ENCODE measurements around the gene SCARB1.
"Not testable (repeated sequence)": the region's sequence is repeated elsewhere in the genome, so short reads cannot be mapped to it uniquely, and the experiment has no call there.

SCARB1 gene

DNA sequence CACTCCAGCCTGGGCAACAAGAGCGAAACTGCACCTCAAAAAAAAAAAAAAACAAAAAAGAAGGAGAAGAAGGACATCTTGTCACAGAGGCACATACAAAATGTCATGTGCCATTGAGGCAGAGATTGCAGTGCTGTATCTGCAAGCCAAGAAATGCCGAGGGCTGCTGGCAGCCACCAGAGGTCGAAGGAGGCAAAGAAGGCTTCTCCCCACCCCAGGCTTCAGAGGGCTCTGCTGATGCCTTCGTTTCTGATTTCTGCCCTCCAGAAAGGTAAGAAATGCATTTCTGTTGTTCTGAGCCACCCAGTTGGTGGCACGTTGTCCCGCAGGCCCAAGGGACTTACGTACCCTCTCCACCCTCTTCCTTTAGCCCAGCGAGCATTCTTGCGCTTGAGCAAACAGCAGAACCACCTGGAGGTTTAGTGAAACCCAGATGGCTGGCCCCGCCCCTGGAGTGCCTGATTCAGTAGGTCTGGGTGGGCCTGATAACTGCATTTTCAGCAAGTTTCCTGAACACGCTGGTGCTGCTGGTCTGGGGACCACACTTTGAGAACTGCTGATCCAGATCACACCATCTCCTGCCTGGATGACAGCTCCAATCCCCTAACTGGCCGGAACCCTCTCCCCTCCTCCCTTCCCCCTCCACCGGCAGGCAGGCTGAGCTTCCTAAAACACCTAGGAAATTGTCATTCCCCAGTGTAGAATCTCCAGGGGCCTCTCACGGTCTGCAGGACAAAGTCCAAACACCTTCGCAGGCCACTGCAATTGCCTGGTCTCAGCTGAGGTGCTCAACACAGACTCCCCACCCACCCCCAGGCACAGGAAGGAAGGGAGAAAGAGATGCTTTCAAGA lies 21.1 kb upstream of the SCARB1 start:
- no peak for DNase-seq (ENCODE audit: low read depth, low spot score)

DNA sequence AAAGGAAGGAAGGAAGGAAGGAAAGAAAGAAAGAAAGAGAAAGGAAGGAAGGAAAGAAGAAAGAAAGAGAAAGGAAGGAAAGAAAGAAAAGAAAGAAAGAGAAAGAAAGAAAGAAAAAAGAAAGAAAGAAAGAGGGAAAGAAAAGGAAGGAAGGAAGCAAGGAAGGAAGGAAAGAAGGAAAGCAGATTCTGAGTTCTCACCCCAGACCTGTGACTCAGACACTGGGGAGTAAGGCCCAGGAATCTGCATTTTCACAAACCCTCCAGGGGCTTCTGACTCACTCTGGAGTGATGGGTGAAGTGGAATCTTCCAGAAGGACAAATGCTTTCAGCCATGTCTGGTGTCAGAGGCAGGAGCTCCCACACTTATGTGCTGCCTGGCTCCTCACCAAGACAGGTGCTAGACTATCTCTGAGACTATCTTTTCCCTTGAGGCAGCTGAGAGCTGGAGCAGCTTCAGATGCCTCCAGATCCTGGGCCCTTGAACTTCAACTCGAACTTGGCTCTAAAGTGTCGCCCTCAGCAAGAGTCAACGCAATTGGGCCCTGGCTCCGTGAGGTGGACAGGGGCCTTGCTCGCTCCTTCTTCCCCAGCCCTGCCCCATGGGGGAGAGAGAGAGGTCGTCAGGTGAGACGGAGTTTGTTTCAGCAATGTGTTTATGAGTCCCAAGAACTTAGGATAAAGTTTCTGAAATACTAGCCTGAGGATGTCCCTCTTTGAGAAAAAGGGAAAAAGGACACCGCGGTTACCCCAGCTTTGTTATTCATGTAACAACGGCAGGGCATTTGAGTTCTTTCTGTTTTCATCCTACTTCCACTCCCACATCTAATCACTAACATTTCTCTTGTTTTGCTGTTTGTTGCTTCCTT lies 19.8 kb upstream of the SCARB1 start:
- DNase-seq (ENCODE audit: low read depth, low spot score), result no peak

DNA sequence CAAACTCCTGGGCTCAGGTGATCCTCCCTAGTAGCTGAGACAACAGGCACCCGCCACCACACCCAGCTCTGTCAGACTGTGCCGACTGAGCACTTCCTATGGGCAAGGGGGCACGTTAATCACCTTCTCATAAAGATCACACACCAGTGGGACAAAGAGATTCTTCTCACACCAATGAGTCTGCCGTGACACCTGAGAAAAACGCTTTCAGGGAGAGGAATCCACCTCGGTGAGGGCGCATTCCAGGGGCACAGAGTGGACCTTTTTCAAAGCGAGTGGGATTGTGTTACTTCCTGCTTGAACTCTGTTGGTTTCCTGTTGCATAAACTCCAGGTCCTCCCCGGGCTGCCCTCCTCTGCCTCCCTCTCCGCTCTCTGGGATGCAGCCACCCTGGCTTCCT lies 17.5 kb upstream of the SCARB1 start:
- no peak for DNase-seq (ENCODE audit: low read depth, low spot score)

DNA sequence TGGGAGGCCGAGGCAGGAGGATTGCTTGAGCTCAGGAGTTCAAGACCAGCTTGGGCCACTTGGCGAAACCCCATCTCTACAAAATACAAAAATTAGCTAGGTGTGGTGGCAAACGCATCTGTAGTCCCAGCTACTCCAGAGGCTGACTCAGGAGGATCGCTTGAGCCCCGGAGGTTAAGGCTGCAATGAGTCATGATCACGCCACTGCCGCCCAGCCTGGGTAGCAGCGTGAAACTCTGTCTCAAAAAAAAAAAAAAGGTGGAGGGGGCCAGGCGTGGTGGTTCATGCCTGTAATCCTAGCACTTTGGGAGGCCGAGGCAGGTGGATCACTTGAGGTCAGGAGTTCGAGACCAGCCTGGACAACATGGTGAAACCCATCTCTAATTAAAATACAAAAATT lies 16.7 kb upstream of the SCARB1 start:
- DNase-seq (ENCODE audit: low read depth, low spot score), result not testable (repeated sequence)

DNA sequence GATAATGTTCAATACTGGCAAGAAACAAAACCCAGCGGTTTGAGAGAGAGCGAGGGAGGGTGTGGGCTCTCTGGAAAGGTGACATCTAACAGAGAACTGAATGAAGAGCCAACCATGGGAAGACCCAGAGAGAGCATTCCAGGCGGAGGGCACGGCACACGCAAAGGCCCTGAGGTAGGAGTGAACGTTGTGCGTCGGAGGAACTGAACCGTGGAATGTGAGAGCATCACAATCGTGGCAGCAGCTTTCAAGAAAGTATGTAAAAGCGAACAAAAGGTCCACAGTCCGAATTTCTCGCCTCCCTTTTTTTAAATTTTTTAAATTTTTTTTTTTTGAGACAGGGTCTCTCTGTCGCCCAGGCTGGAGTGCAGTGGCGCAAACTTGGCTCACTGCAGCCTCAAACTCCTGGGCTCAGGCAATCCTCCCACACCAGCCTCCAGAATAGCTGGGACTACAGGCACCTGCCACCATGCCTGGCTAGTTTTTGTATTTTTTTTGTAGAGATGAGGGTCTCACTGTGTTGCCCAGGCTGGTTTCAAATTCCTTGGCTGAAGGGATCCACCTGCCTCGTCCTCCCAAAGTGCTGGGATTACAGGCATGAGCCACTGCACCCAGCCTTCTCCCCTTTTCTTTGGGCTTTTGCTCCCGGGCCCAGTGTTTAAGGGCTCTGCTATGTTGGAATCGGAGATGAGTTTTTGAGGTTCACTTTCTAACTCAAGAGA lies 15.3 kb upstream of the SCARB1 start:
- DNase-seq (ENCODE audit: low read depth, low spot score), result no peak

DNA sequence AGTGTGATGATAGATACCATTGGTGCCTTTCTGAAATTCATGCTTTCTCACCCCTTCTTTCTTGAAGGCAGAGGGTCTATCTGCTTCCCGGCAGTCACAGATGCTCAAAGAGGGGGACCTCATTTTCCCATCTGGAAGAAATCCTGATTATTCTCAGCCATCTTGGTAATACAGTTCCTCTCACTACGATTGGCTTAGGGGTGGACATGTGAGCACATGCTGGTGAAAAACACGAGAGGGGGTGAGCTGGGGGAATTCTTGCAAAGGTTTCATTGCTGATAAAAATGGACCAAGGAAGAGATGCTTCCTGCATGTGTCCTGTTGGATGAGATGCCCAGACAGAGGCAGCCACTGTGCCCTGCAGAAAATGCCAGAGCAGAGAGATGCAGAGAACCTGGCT lies 13.8 kb upstream of the SCARB1 start:
- DNase-seq (ENCODE audit: low read depth, low spot score), result no peak

DNA sequence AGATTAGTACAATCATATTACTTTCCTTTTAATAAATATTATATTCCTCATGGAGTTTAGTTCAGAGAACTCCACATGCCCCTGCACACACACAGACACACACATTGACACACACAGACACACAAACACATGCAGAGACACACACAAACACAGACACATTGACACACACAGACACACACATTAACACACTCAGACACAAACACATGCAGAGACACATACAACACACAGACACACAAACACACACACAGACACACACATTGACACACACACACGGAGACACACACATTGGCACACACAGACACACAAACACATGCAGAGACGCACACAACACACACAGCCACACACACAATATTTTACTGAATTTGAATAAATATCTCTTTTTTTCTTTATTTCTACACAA lies 12.5 kb upstream of the SCARB1 start:
- no peak for DNase-seq (ENCODE audit: low read depth, low spot score)

DNA sequence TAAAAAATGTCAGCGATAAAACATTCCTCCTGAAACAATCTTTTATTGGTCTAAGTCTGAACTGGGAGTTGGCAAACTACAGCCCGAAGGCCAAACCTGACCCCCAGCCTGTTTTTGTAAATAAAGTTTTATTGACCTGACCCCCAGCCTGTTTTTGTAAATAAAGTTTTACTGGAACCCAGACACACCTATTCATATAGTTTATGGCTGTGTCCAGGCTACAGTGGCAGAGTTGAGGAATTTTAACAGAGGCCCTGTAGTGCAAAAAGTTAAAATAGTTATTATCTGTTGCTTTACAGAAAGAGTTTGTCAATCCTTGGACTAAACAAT lies 12.1 kb upstream of the SCARB1 start:
- DNase-seq (ENCODE audit: low read depth, low spot score), result no peak

DNA sequence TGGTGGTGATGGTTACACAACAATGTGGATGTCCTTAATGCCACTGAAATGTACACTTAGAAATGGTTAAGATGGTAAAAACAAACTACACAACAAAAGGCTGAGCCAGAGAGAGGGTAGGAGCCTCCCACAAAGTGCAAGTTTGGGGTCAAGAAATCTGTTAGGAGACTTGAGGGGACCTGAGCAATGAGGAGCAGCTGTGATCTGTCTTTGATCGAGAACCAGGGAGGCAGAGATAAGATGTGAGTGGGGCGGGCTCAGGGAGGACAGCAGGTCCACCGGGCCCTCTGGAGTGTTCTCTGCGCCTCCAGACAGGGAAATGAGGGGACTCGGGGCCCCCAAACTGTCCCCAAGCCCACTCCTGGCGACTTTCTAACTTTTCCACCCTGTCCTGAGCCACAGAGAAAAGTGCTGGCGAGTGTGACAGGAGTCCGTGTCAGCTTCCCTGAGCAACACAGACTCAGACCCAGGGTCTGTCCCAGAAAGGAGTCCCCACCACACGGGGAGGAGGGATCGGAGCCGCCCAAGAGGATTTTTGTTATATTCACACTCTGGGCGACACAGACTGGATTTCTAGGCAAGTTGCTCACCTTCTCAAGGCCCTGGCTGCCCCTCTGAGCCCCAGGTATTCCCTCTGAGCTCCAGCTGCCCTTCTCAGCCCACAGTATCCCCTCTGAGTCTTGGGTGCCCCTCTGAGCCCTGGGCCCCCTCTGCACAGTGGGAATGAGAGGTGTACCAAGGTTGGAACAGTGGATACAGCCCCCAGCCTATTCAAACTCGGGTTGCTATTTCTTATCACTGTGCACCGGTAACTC lies 11.5 kb upstream of the SCARB1 start:
- no peak for DNase-seq (ENCODE audit: low read depth, low spot score)

DNA sequence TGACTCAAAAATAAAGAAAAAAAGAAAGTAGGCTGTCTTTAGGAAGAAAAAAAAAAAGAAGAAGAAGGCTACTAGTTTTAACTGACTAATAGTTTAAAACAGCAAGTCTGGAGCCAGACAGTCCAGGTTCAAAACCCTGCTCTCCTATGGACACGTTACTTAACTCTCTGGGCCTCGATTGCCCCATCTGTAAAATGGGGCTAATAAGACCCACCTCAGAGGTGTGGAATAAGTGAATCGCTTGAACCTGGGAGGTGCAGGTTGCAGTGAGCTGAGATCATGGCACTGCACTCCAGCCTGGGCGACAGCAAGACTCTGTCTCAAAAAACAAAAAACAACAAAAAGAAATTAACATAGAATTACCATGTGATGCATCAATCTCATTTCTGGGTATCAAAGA lies 10.5 kb upstream of the SCARB1 start:
- DNase-seq (ENCODE audit: low read depth, low spot score), result no peak

DNA sequence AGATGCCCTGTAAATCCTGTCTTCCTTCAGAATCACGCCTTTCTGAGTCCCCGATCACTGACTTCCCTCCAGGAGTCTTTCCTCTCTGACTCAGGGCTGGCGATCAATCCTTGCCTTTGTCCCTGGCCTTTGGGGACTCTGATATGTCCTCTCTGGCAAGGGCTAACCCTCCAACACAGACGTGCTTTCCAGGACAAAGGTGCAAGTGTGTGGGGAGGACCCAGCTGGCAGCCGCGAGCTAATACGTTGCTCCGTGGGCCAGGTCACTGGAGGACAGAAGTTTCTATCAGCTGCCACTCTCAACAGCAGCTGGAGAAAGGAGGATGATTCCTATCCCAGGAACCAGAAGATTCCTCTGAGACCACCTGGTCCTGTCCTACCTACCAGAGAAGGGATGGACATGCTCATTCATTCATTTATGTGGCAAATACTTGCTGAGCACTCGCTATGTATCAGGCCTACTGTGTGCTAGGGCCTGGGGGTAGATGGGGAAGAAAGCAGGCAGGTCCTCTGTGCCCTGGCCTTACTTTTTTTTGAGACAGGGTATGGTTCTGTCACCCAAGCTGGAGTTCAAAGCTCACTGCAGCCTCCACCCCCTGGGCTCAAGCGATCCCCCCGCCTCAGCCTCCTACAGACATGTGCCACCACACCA lies 8.5 kb upstream of the SCARB1 start:
- DNase-seq (ENCODE audit: low read depth, low spot score), result no peak

DNA sequence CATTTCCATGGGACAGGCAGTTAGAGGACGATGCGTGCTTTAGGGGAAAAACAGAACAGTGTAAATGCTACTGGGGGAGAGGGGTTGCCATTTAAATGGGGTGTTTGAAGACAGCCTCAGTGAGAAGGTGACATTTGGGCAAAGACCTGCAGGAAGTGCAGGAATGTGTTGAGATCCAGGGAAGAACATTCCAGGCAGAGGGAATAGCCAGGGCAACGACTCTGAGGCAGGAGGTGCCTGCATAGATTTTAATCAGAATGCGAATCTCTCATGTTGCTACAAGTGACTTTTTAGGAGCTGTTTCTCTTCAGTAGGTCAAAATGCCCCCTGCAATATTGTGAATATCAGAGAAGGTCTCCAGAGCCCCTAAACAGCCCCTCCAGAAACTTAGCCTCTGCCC lies 7.6 kb upstream of the SCARB1 start:
- DNase-seq (ENCODE audit: low read depth, low spot score), result no peak

DNA sequence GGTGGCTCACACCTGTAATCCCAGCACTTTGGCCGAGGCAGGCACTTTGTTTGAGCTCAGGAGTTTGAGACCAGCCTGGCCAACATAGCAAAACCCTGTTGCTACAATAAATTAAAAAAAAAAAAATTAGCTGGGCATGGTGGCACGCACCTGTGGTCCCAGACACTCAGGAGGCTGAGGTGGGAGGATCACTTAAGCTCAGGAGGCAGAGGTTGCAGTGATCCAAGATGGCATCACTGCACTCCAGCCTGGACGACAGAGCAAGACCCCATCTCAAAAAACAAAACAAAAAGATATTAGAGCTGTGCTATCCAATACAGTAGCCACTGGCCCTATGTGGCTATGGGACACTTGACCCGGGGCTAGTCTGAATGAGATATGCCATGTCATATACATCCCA lies 6.9 kb upstream of the SCARB1 start:
- DNase-seq (ENCODE audit: low read depth, low spot score), result no peak

DNA sequence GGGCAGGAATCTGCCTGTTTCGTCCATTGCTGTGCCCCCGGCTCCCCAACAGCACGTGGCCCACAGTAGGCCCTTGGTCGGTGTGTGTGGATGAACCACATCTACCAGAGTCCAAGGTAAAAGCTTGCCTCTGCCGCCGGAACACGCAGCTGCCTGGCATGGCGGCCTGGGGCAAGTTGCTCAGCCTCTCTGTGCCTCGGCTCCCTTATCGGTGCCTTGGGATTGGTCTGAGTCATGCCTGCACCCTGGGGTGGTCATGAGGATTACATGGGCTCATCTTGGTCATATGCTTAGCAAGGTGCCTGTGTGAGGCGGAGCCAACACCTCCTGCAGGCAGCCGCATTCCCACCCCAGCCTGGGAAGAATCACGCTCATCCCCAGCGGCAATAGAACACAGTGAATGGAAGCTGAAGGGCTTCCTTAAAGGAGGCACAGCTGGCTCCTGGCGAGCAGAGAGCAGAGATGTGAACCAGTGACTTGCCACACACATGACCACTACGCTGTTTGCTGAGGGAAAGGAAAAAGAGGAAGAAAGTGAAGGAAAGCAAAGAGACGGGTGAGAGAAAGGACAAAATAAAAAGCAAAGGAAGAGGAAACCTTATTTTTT lies 5.5 kb upstream of the SCARB1 start:
- DNase-seq (ENCODE audit: low read depth, low spot score), result no peak

DNA sequence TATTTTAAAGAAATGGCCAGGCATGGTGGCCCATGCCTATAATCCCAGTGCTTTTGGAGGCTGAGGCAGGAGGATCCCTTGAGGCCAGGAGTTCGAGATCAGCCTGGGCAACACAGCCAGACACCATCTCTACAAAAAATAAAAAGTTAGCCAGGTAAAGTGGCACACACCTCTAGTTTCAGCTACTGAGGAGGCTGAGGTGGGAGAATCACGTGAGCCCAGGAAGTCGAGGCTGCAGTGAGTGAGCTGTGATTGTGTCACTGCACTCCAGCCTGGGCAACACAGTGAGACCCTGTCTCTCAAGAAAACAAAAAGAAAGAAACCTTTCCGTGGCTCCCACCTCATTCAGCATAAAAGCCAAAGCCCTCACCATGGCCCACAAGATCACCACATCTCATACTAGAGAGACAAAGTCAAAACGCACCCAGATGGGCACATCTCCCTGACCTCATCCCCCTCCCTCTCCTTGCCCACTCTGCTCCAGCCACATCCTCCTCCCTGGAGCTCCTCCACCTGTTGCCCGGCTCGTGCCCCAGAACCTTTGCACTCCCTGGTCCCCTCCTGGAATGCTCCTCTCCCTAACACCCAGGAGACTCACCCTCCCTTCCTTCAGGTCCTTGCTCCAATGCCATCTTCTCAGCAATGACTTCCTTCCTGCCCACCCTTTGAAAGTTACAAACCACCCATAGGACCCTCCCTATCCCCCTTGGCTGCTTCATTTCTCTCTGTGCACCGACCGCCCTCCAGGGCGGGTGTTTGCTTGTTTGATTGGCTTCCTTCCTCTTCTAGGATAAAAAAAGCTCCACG lies 4.8 kb upstream of the SCARB1 start:
- DNase-seq (ENCODE audit: low read depth, low spot score), result no peak

DNA sequence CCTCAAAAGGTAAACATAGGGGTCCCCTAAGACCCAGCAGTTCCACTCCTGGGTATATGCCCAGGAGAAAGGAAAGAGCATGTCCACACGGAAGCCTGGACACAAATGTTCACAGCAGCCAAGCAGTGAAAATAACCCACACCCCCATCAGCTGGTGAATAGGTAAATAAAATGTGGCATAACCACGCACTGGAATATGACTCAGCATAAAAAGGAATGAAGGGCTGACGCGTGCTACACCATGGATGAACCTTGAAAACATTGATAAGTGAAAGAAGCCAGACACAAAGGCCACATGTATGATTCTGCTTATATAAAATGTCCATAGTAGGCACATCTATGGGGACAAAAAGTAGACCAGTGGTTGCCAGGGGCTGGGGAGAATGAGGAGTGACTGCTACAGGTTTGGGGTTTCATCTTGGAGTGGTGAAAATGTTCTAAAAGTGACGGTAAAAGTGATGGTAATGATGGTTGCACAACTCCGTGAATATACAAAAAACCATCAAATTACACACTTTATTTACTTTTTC lies 3.8 kb upstream of the SCARB1 start:
- DNase-seq (ENCODE audit: low read depth, low spot score), result peak; percentile 58

DNA sequence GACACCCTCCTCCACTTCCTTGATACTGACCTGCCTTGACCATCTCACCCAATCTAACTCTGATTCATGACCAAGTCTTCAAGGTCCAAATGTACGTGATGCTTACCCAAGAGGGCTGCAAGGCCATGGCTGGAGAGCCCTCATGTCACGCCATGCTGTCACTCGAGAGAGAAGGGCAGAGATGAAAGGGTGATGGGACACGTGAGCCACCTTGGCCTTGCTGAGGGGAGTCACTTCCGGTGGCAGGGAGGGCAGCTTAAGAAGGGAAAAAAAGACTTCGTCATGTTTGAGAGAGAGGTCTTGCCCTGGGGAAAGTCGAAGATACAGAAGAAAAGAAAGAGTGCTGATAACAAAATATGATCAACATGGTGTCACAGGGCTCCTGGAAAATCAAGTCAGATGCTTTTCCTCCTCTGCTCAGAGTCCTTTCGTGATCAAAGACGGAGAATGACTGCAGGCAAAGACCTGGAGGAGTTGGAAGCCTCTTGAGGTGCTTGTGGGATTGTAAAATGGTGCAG lies 3.3 kb upstream of the SCARB1 start:
- no peak for DNase-seq (ENCODE audit: low read depth, low spot score)

DNA sequence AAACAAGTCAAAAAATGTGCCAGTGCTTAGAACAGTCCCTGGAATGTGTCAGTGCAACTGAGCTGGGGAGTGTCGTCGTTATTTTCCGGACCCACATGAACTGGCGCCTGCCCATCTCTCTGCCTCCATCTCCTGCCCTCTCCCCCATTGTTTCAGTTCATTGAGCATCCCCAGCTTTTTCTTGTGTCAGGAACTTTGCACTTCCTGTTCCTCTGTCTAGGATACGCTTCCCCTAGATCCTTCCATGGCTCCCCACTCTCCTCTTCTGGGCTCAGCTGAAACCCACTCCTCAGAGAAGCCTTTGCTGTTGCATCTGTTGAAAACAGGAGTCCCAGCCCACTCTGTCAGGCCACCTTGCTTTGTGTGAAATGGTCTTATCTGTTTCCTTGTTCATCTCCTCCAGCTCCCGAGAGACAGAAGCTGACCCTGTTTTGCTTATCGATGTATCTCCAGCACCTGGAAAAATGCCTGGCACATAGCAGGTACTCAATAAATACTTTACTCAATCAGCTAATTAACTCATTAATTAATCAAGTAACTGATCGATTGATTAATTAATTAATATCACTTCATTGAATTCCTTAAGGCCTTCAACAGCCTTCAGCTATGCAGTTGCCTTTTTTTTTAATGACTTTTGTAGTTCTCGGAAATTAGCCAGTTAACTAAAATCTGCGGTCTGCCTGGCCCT lies 2.7 kb upstream of the SCARB1 start:
- DNase-seq (ENCODE audit: low read depth, low spot score), result no peak

DNA sequence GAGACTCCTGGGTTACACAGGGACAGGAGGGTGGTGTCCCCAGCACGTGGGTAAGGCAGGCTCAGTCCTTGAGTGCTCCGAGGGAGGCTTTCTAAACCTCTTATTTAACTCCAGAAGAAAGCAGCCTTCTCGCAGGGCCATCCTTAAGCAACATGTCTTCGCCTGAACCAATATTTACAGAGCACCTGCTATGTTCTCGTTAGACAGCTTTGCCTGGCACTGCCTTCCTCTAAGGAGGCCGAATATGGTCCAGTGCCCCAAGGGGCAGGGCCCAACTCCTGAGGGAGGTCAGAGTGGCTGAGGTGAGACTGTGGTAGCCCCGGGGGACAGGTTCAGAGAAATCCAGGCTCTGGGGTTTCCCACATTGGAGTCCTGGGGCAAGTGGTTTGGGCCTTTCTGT lies 2.1 kb upstream of the SCARB1 start:
- no peak for DNase-seq (ENCODE audit: low read depth, low spot score)
